IMR-90 (cell line): ENCODE measurements around the gene CRYBG3. TPM values are rescaled to one million over a fixed set of nuclear protein-coding genes. Genes with fewer than 3 reads are reported as not detected.

Source experiments
- ATAC-seq: fragments of 200-7000 bp; cut with Tn5 transposase; 2 replicates; pipeline ENCODE4 v1.9.1; 2020; ENCODE audit warnings: low read depth, mild to moderate bottlenecking, moderate library complexity
- BruUV-seq: library from RNA; stranded (reverse); fragments of 400-500 nt; replicated peaks from 2 replicates; lab custom pipeline; 2021; lab: Mats Ljungman, UMichigan
- CTCF ChIA-PET: fragments of 300-600 bp; formaldehyde crosslinking; extraction: SDS; loops from one replicate; lab custom pipeline; 2021; ENCODE audit warnings: antibody characterized with exemption; lab: Yijun Ruan, JAX
- POLR2A ChIA-PET: fragments of 300-600 bp; sonication (Branson Sonifier 250); formaldehyde crosslinking; loops from one replicate; lab custom pipeline; 2022; ENCODE audit warnings: antibody characterized with exemption; ENCODE audit not compliant: unreplicated experiment; lab: Charles Lee
- DNase-seq: peaks from one replicate; pipeline ENCODE4 v3.0.0; 2013
- H2AFZ ChIP-seq: replicated peaks from 2 replicates; pipeline ENCODE3; 2013; ENCODE audit warnings: low read length, mild to moderate bottlenecking; ENCODE audit not compliant: poor library complexity
- H2AK5ac ChIP-seq: 2 replicates; pipeline ENCODE4 v1.6.1; 2013; ENCODE audit warnings: low read depth, low read length, inconsistent platforms
- H2AK9ac ChIP-seq: replicated peaks from 2 replicates; pipeline ENCODE3; 2013; ENCODE audit warnings: mild to moderate bottlenecking, low read depth, low read length, moderate library complexity; ENCODE audit not compliant: poor library complexity
- H2BK120ac ChIP-seq: 2 replicates; pipeline ENCODE4 v1.6.1; 2013; ENCODE audit warnings: low read depth, low read length, inconsistent platforms
- H2BK15ac ChIP-seq: 3 replicates; pipeline ENCODE4 v1.6.1; 2013; ENCODE audit warnings: low read depth, low read length, inconsistent platforms
- H2BK20ac ChIP-seq: 2 replicates; pipeline ENCODE4 v1.6.1; 2013; ENCODE audit warnings: low read depth, mild to moderate bottlenecking, inconsistent platforms, low read length, moderate library complexity
- H2BK5ac ChIP-seq: 2 replicates; pipeline ENCODE4 v1.6.1; 2013; ENCODE audit warnings: mild to moderate bottlenecking, low read depth, low read length, inconsistent platforms; ENCODE audit not compliant: poor library complexity, severe bottlenecking
- H3K14ac ChIP-seq: replicated peaks from 2 replicates; pipeline ENCODE4 v1.6.1; 2013; ENCODE audit warnings: low read depth, low read length, inconsistent platforms
- H3K18ac ChIP-seq: 2 replicates; pipeline ENCODE4 v1.6.1; 2013; ENCODE audit warnings: low read depth, low read length, control low read depth
- H3K23ac ChIP-seq: 2 replicates; pipeline ENCODE4 v1.6.1; 2013; ENCODE audit warnings: low read depth, low read length, inconsistent platforms
- H3K27ac ChIP-seq: 2 replicates; pipeline ENCODE4 v1.5.1; 2013; ENCODE audit warnings: mild to moderate bottlenecking, control low read depth, low read length; ENCODE audit not compliant: insufficient read depth
- H3K27me3 ChIP-seq: 2 replicates; pipeline ENCODE4 v1.6.1; 2013; ENCODE audit warnings: low read length; ENCODE audit not compliant: control insufficient read depth, insufficient read depth
- H3K36me3 ChIP-seq: 2 replicates; pipeline ENCODE4 v1.6.1; 2013; ENCODE audit warnings: low read length, mixed read lengths; ENCODE audit not compliant: control insufficient read depth, insufficient read depth
- H3K4ac ChIP-seq: 2 replicates; pipeline ENCODE4 v1.6.1; 2013; ENCODE audit warnings: low read depth, low read length, inconsistent platforms
- H3K4me1 ChIP-seq: 2 replicates; pipeline ENCODE4 v1.6.1; 2013; ENCODE audit warnings: low read length, mixed read lengths; ENCODE audit not compliant: control insufficient read depth, insufficient read depth
- H3K4me2 ChIP-seq: 2 replicates; pipeline ENCODE4 v1.6.1; 2013; ENCODE audit warnings: low read depth, mild to moderate bottlenecking, control low read depth, low read length, moderate library complexity
- H3K4me3 ChIP-seq: 2 replicates; pipeline ENCODE4 v1.5.1; 2013; ENCODE audit warnings: low read depth, mild to moderate bottlenecking, control low read depth, low read length, moderate library complexity; ENCODE audit not compliant: insufficient read depth
- H3K56ac ChIP-seq: 2 replicates; pipeline ENCODE4 v1.6.1; 2013; ENCODE audit warnings: low read length, inconsistent platforms; ENCODE audit not compliant: insufficient read depth; ENCODE audit errors: extremely low read depth
- H3K79me1 ChIP-seq, 2 experiments: 2 replicates each; pipeline ENCODE4 v1.6.1; 2013; ENCODE audit warnings: low read length in 2 of 2, inconsistent platforms in 1 of 2, low read depth in 1 of 2
- H3K9ac ChIP-seq: 2 replicates; pipeline ENCODE4 v1.6.1; 2013; ENCODE audit warnings: low read depth, low read length, control low read depth
- H3K9me1 ChIP-seq: 2 replicates; pipeline ENCODE4 v1.6.1; 2013; ENCODE audit warnings: low read length, inconsistent platforms; ENCODE audit not compliant: insufficient read depth
- H3K9me3 ChIP-seq: 2 replicates; pipeline ENCODE4 v1.6.1; 2013; ENCODE audit warnings: low read length; ENCODE audit not compliant: control insufficient read depth, insufficient read depth
- H4K20me1 ChIP-seq: 2 replicates; pipeline ENCODE4 v1.6.1; 2013; ENCODE audit warnings: low read length, inconsistent platforms; ENCODE audit not compliant: insufficient read depth
- H4K5ac ChIP-seq: 2 replicates; pipeline ENCODE4 v1.6.1; 2013; ENCODE audit warnings: mild to moderate bottlenecking, low read depth, low read length, control low read depth
- H4K8ac ChIP-seq, 2 experiments: 2 replicates each; pipeline ENCODE4 v1.6.1; 2013; ENCODE audit warnings: low read depth in 2 of 2, low read length in 2 of 2, control low read depth in 1 of 2, inconsistent platforms in 1 of 2
- H4K91ac ChIP-seq: 2 replicates; pipeline ENCODE4 v1.6.1; 2013; ENCODE audit warnings: low read depth, low read length, inconsistent platforms; ENCODE audit not compliant: insufficient read depth
- ELK1 ChIP-seq: fragments of 150-350 bp; IDR thresholded peaks from 2 replicates; pipeline ENCODE4 v1.6.1; 2016; ENCODE audit warnings: low read depth, mild to moderate bottlenecking, low read length, moderate library complexity, borderline replicate concordance
- MXI1 ChIP-seq: IDR thresholded peaks from 2 replicates; pipeline ENCODE4 v1.6.1; 2012; ENCODE audit warnings: low read depth, mild to moderate bottlenecking, low read length, moderate library complexity, borderline replicate concordance
- RFX5 ChIP-seq: IDR thresholded peaks from 2 replicates; pipeline ENCODE4 v1.8.0; 2012; ENCODE audit warnings: low read depth, mild to moderate bottlenecking, low read length, moderate library complexity
- WGBS, 2 experiments: methylation state at CpG; one replicate each; pipeline versions ENCODE4 v1.1.5 to v1.1.7; 2013; ENCODE audit warnings: missing lambda C conversion rate in 2 of 2; ENCODE audit not compliant: insufficient read length in 1 of 2; ENCODE audit errors: extremely low coverage in 2 of 2; 5-methylcytosine and 5-hydroxymethylcytosine counted together
- dilution Hi-C: fragments of 300-500 bp; cut with HindIII; formaldehyde crosslinking; loops from one replicate; pipeline ENCODE4 v1.14.3; 2018; ENCODE audit warnings: low sequenced_read_pairs; ENCODE audit not compliant: unreplicated experiment
- in situ Hi-C: fragments of 300-500 bp; cut with MboI; formaldehyde crosslinking; loops from 3 replicates; pipeline ENCODE4 v1.14.3; 2019; ENCODE audit warnings: low sequenced_read_pairs, inconsistent platforms, mixed read lengths
- intact Hi-C: fragments of 100-400 bp; cut with micrococcal nuclease; formaldehyde crosslinking; loops from 2 replicates; pipeline ENCODE4 v1.10.0; 2022
- polyA plus RNA-seq, 3 experiments: library from polyadenylated mRNA; depleted of rRNA; stranded (reverse); fragments of >200 nt; gene quantifications; 2 replicates each; pipeline ENCODE4 v1.2.3, GENCODE V29; 2012; ENCODE audit warnings: low replicate concordance in 1 of 3
- total RNA-seq: library from RNA; depleted of rRNA; stranded (reverse); fragments of >200 nt; gene quantifications from 2 replicates; pipeline ENCODE4 v1.2.3, GENCODE V29; 2012

The CRYBG3 gene
- total and polyA plus RNA-seq, 2 of the 4 experiments (the other 2 are of a cell fraction), result 4.9 to 26.2 TPM

- CTCF ChIA-PET, result no interaction called here
- ATAC-seq, result no peak
- peaks cover 1 to 28% of the 10 kb centered on the region in 2 experiments; a peak in 3 of 4 replicates for H3K79me1 ChIP-seq
These were observed 8.8 kb downstream of the CRYBG3 start for GRCh38 chr3:97830638-97831037.

More at GRCh38 chr3:97830638-97831037, 8.8 kb downstream of the CRYBG3 start:
- Histone ChIP-seq H2AK5ac (no peak overlapping the region), H4K91ac (no peak overlapping the region), H2AK9ac (no peak overlapping the region), H3K27ac (no peak overlapping the region), H3K9me3 (no peaks in the 10 kb centered on the region), H3K4me1 (0 out of 2 replicates have a peak, but pooled peaks cover 2% of the 10 kb centered on the region), H2BK15ac (no peak overlapping the region), H2BK5ac (no peak overlapping the region), H3K4me2 (no peak overlapping the region), H3K9ac (no peak overlapping the region), H3K4ac (no peak overlapping the region), H4K5ac (no peak overlapping the region), H3K18ac (no peak overlapping the region), H3K23ac (no peak overlapping the region), H3K27me3 (no peaks in the 10 kb centered on the region), H4K20me1 (no peaks in the 10 kb centered on the region), H2BK20ac (no peak overlapping the region), H3K14ac (no peak overlapping the region), H4K8ac (no peak overlapping the region), H3K36me3 (no peaks in the 10 kb centered on the region), H2AFZ (no peak overlapping the region), H3K9me1 (0 out of 2 replicates have a peak, but pooled peaks cover 3% of the 10 kb centered on the region), H3K4me3 (no peak overlapping the region), H2BK120ac (no peak overlapping the region), H3K56ac (no peak overlapping the region)
- in situ Hi-C loops (no loop called here), dilution Hi-C loops (no loop called here), intact Hi-C loops (no loop called here)
- DNase-seq, result no peak
- no CpG with 5 or more reads among the region's 2 CpGs for WGBS, 2 experiments
- BruUV-seq, result no TSS peak
- no peak for TF ChIP-seq MXI1
- no peak for TF ChIP-seq RFX5
- TF ChIP-seq ELK1, result no peak
- POLR2A ChIA-PET, result no interaction called here
